OCI-LY3 (cell line): Measurements from ENCODE around the gene KRT85.

Experiments
- CTCF ChIP-seq: fragments of 200-600, 300-600 bp; sonication (generic); IDR thresholded peaks from 2 replicates; pipeline ENCODE4 v1.5.1; 2014; ENCODE audit warnings: antibody characterized with exemption, low read length, low read depth
- EZH2phosphoT487 ChIP-seq: fragments of 200-600 bp; shearing (Covaris generic); IDR thresholded peaks from 2 replicates; pipeline ENCODE4 v1.6.1; 2018; ENCODE audit warnings: antibody characterized with exemption, mixed run types, low read depth

GRCh38 chr12:52360106-52360662, 7.1 kb downstream of the KRT85 start:
- TF ChIP-seq CTCF = no peak
- TF ChIP-seq EZH2phosphoT487 = no peak
